Ascending aorta (tissue), 2 donors: ENCODE results near the gene MFAP2. TPM values are rescaled to one million over a fixed set of nuclear protein-coding genes. Genes with fewer than 3 reads are reported as not detected.
"Not testable (repeated sequence)": the region's sequence is repeated elsewhere in the genome, so short reads cannot be mapped to it uniquely, and the experiment has no call there.

ENCODE experiments used
- DNase-seq, 2 donors: peaks; one replicate each; pipeline ENCODE4 v3.0.0-alpha.2; 2019; ENCODE audit warnings: low spot score in 2 of 2
- H3K27ac ChIP-seq, 2 donors: fragments of 200-600 bp; sonication (generic); one replicate each; pipeline ENCODE4 v1.5.1; 2016 to 2017; ENCODE audit warnings: mild to moderate bottlenecking in 1 of 2
- H3K27me3 ChIP-seq: fragments of 200-600 bp; sonication (generic); one replicate; pipeline ENCODE4 v1.5.1; 2017
- H3K36me3 ChIP-seq, 2 donors: fragments of 200-600 bp; sonication (generic); one replicate each; pipeline ENCODE4 v1.5.1; 2016
- H3K4me1 ChIP-seq, 2 donors: fragments of 200-600 bp; sonication (generic); one replicate each; pipeline ENCODE4 v1.5.1; 2016 to 2017; ENCODE audit warnings: mild to moderate bottlenecking in 1 of 2
- H3K4me3 ChIP-seq, 2 donors: fragments of 200-600 bp; sonication (generic); one replicate each; pipeline ENCODE4 v1.5.1; 2016 to 2017; ENCODE audit warnings: mild to moderate bottlenecking in 1 of 2
- H3K9me3 ChIP-seq, 2 donors: fragments of 200-600 bp; sonication (generic); one replicate each; pipeline ENCODE4 v1.5.1; 2016
- CTCF ChIP-seq, 3 experiments: fragments of 200-600 bp in 2 of 3; fragments of 450-650 bp in 1 of 3; sonication (generic) in 2 of 3; IDR thresholded peaks; one replicate each; pipeline ENCODE4 v1.5.1; 2016 to 2019; ENCODE audit warnings: antibody characterized with exemption in 3 of 3, mild to moderate bottlenecking in 1 of 3, moderate library complexity in 1 of 3
- intact Hi-C: fragments of 100-400 bp; cut with DNase I; formaldehyde crosslinking; loops from one replicate; pipeline ENCODE4 v1.15.1; 2023
- total RNA-seq: library from RNA; depleted of rRNA; stranded (reverse); fragments of >200 nt; gene quantifications from one replicate; pipeline ENCODE4 v1.1.0, GENCODE V29; 2016

The MFAP2 gene
- total RNA-seq, 1 donor from 2014 or later, result 26.3 TPM

GRCh38 chr1:16967095-16967575 is 13.3 kb downstream of the MFAP2 start:
- intact Hi-C loops, result no loop called here
- DNase-seq, result no peak
- no peak overlapping the region for H3K4me3 ChIP-seq
- no peaks in the 10 kb centered on the region for H3K9me3 ChIP-seq
- H3K27me3 ChIP-seq, result no peaks in the 10 kb centered on the region
- peaks cover 16 to 25% of the 10 kb centered on the region in 2 donors for H3K4me1 ChIP-seq
- TF ChIP-seq CTCF (IDR thresholded peaks at IDR 0.05), result no peak
- peaks cover 11 to 17% of the 10 kb centered on the region in 2 donors for H3K36me3 ChIP-seq
- peak overlapping the region; percentile 49 to 54 for H3K27ac ChIP-seq

- intact Hi-C loops, result no loop called here
- no peaks in the 10 kb centered on the region for H3K27me3 ChIP-seq
- peaks cover 11 to 17% of the 10 kb centered on the region in 2 donors for H3K36me3 ChIP-seq
- peak overlapping the region in 1 of 2 donors; percentile 54 for H3K27ac ChIP-seq
- TF ChIP-seq CTCF (IDR thresholded peaks at IDR 0.05), result no peak
- no peaks in the 10 kb centered on the region for H3K9me3 ChIP-seq
- H3K4me1 ChIP-seq, result peaks cover 16 to 23% of the 10 kb centered on the region in 2 donors
- DNase-seq, result no peak
- no peak overlapping the region for H3K4me3 ChIP-seq
These were observed 14.1 kb downstream of the MFAP2 start for GRCh38 chr1:16966282-16966681.

GRCh38 chr1:16965486-16966067 is 14.8 kb downstream of the MFAP2 start:
- peaks cover 11 to 15% of the 10 kb centered on the region in 2 donors for H3K36me3 ChIP-seq

GRCh38 chr1:16964169-16964568 is 16.3 kb downstream of the MFAP2 start:
- peak overlapping the region in 1 of 2 donors; percentile 49 for H3K27ac ChIP-seq
- not testable (repeated sequence) for DNase-seq, H3K9me3 ChIP-seq, H3K4me3 ChIP-seq, H3K27me3 ChIP-seq
- H3K36me3 ChIP-seq, result peaks cover 10 to 11% of the 10 kb centered on the region in 2 donors
- intact Hi-C loops, result loop anchor here (2.0 to 5.0 kb wide), 3 partner anchors 15 to 1437 kb away; partner anchors contain the start of gene DNAJC16
- H3K4me1 ChIP-seq, result peaks cover 20 to 25% of the 10 kb centered on the region in 2 donors

More at GRCh38 chr1:16965486-16966067, 14.8 kb downstream of the MFAP2 start:
- Histone ChIP-seq H3K27me3 (no peaks in the 10 kb centered on the region), H3K27ac (no peak overlapping the region), H3K4me1 (peaks cover 20 to 23% of the 10 kb centered on the region in 2 donors), H3K4me3 (no peak overlapping the region), H3K9me3 (no peaks in the 10 kb centered on the region)
- no peak for TF ChIP-seq CTCF (IDR thresholded peaks at IDR 0.05)
- DNase-seq, result no peak
- intact Hi-C loops, result loop anchor here (2.0 kb wide), 1 partner anchor 13 kb away; no protein-coding TSS in a partner anchor

- Histone ChIP-seq H3K9me3 (no peaks in the 10 kb centered on the region), H3K27me3 (no peaks in the 10 kb centered on the region), H3K27ac (peak overlapping the region; percentile 9 to 37), H3K36me3 (peaks cover 11 to 16% of the 10 kb centered on the region in 2 donors), H3K4me3 (peak overlapping the region; percentile 50 to 58), H3K4me1 (peaks cover 11 to 12% of the 10 kb centered on the region in 2 donors)
- no peak for TF ChIP-seq CTCF (IDR thresholded peaks at IDR 0.05)
- DNase-seq, result no peak
- intact Hi-C loops, result loop anchor here (5.0 kb wide), 2 partner anchors 276 to 1434 kb away; partner anchors contain the start of gene DNAJC16
These were observed 18.9 kb downstream of the MFAP2 start for GRCh38 chr1:16961297-16962133.
